Lung (tissue), 12 donors: ENCODE measurements around the gene CA12. TPM values are rescaled to one million over a fixed set of nuclear protein-coding genes. Genes with fewer than 3 reads are reported as not detected.

ENCODE experiments used
- ATAC-seq: fragments of 200-7000 bp; cut with Tn5 transposase; one replicate; pipeline ENCODE4 v1.9.1; 2020; ENCODE audit warnings: moderate number of reproducible peaks; ENCODE audit not compliant: insufficient read depth, low FRiP score
- DNase-seq, 3 donors: peaks; one replicate each; pipeline ENCODE4 v3.0.0-alpha.2; 2013 to 2017
- H3K27ac ChIP-seq, 2 donors: one replicate each; pipeline ENCODE4 v1.5.1; 2013; ENCODE audit warnings: mild to moderate bottlenecking in 2 of 2, moderate library complexity in 2 of 2, control low read depth in 1 of 2, inconsistent platforms in 1 of 2, low read depth in 1 of 2, low read length in 1 of 2
- H3K27me3 ChIP-seq, 3 donors: one replicate each; pipeline ENCODE4 v1.5.1; 2013; ENCODE audit warnings: low read length in 2 of 3; ENCODE audit not compliant: control insufficient read depth in 3 of 3, insufficient read depth in 3 of 3
- H3K36me3 ChIP-seq, 4 donors: one replicate each; pipeline ENCODE4 v1.5.1; 2013; ENCODE audit warnings: low read length in 4 of 4, mild to moderate bottlenecking in 1 of 4, moderate library complexity in 1 of 4; ENCODE audit not compliant: control insufficient read depth in 4 of 4, insufficient read depth in 4 of 4
- H3K4me1 ChIP-seq, 5 donors: one replicate each; pipeline ENCODE4 v1.5.1; 2013; ENCODE audit warnings: low read length in 5 of 5, mild to moderate bottlenecking in 2 of 5, moderate library complexity in 1 of 5; ENCODE audit not compliant: control insufficient read depth in 5 of 5, insufficient read depth in 5 of 5
- H3K4me3 ChIP-seq: one replicate; pipeline ENCODE4 v1.5.1; 2013; ENCODE audit warnings: mild to moderate bottlenecking, control low read depth, moderate library complexity
- H3K9ac ChIP-seq, 2 donors: one replicate each; pipeline ENCODE4 v1.5.1; 2013; ENCODE audit warnings: low read length in 2 of 2, control low read depth in 1 of 2; ENCODE audit not compliant: insufficient read depth in 1 of 2
- H3K9me3 ChIP-seq, 4 donors: one replicate each; pipeline ENCODE4 v1.5.1; 2013; ENCODE audit warnings: low read length in 3 of 4, mild to moderate bottlenecking in 1 of 4, moderate library complexity in 1 of 4; ENCODE audit not compliant: control insufficient read depth in 4 of 4, insufficient read depth in 3 of 4
- WGBS, 2 donors: extraction: QIAGEN DNeasy Blood & Tissue Kit; methylation state at CpG; one replicate each; pipeline ENCODE4 v1.1.7; 2013; 5-methylcytosine and 5-hydroxymethylcytosine counted together
- polyA plus RNA-seq, 2 donors: library from polyadenylated mRNA; stranded (reverse); fragments of 200-250 nt; gene quantifications; one replicate each; pipeline ENCODE4 v1.2.1, GENCODE V29; 2013
- total RNA-seq, 2 donors: library from RNA; depleted of rRNA in 1 of 2; stranded (reverse); fragments of >200 nt in 1 of 2; gene quantifications; one replicate each; pipeline ENCODE4 v1.2.1, GENCODE V29; 2014 to 2021
- TF ChIP-seq, protein P1 (sequence below): IDR thresholded peaks from 2 replicates; pipeline ENCODE4 v1.5.1; 2012; ENCODE audit warnings: mild to moderate bottlenecking; ENCODE audit errors: control extremely low read depth, extremely low read depth
- donor health status: control.
- donor health status: control.
- donor health status: Bipolar disorder and iron deficiency.
- donor health status: healthy.
- donor health status: DM: yes; HTN: yes; CAD: no.

CA12 gene
- total and polyA plus RNA-seq, 4 donors: 2.2 to 46.8 (median 5.8) TPM

GRCh38 chr15:63305260-63305659 is 76.4 kb downstream of the CA12 start:
- Histone ChIP-seq H3K36me3 (peaks cover 7 to 32% (median 18%) of the 10 kb centered on the region in 4 donors), H3K27ac (no peak overlapping the region), H3K27me3 (no peaks in the 10 kb centered on the region), H3K9ac (no peak overlapping the region), H3K4me1 (no peaks in the 10 kb centered on the region), H3K9me3 (no peaks in the 10 kb centered on the region), H3K4me3 (no peak overlapping the region)
- 96 to 97% methylated on average over 5 of the region's 5 CpGs for WGBS, 2 donors
- TF ChIP-seq, protein P1, sequence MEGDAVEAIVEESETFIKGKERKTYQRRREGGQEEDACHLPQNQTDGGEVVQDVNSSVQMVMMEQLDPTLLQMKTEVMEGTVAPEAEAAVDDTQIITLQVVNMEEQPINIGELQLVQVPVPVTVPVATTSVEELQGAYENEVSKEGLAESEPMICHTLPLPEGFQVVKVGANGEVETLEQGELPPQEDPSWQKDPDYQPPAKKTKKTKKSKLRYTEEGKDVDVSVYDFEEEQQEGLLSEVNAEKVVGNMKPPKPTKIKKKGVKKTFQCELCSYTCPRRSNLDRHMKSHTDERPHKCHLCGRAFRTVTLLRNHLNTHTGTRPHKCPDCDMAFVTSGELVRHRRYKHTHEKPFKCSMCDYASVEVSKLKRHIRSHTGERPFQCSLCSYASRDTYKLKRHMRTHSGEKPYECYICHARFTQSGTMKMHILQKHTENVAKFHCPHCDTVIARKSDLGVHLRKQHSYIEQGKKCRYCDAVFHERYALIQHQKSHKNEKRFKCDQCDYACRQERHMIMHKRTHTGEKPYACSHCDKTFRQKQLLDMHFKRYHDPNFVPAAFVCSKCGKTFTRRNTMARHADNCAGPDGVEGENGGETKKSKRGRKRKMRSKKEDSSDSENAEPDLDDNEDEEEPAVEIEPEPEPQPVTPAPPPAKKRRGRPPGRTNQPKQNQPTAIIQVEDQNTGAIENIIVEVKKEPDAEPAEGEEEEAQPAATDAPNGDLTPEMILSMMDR: no peak
- no peak for ATAC-seq
- DNase-seq: no peak

DNA sequence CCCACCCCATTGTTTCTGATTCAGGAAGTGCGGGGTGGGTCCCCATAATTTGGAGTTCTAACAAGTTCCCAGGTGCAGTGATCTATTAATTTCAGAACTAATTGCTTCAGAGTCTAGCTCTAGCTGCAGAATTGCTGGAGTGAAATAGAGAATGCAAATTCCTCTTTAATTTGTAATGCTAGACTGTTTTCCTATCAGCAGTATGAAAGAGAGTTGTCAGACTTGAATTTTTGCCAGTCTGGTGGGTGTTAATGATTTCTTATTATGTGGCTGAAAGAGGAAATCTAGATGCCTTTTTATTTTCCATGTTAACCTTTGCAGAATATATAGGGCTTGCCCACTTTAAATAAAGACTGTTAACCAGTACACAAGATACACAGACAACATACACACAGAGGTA is 80.6 kb downstream of the CA12 start:
- DNase-seq (peak in 2 of 3 donors; percentile 32 to 50), ATAC-seq (no peak)
- Histone ChIP-seq H3K27me3 (no peaks in the 10 kb centered on the region), H3K9me3 (no peaks in the 10 kb centered on the region), H3K4me3 (no peak overlapping the region), H3K27ac (no peak overlapping the region), H3K4me1 (no peaks in the 10 kb centered on the region), H3K36me3 (peaks cover 7 to 26% (median 17%) of the 10 kb centered on the region in 4 donors), H3K9ac (no peak overlapping the region)
- 86 to 95% methylated on average over 1 of the region's 1 CpG for WGBS, 2 donors
- TF ChIP-seq, protein P1: no peak

DNA sequence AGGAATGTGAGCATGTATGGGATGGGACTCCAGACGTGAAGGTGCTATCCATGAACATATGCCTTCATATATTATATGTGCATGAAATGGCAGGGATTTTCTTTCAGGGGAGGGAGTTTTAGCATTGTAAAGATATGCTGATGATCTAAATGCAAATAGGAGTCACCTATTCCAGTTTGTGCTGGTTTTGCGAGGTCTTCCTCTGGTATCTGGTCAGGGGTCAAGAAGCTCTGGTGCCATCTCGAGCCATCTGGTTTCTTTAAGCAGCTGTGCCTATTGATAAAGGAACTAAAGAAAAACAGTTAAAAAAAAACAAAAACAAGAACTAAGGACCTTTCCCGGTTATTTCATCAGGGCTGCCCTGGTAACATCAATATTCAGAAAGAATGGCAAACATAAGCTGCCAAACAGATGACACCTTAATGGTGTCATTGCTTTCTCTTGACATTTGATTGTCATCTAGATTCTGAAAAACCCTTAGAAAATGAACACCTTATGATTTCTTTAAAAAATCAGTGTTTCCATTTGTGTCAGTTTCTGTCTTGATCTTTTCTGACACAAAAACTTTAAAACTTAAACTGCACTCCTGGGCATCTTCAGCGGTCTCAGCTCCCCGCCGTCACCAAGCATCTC is 81.6 kb downstream of the CA12 start:
- Histone ChIP-seq H3K27me3 (no peaks in the 10 kb centered on the region), H3K9ac (no peak overlapping the region), H3K36me3 (peaks cover 4 to 21% (median 12%) of the 10 kb centered on the region in 4 donors), H3K4me1 (no peaks in the 10 kb centered on the region), H3K4me3 (no peak overlapping the region), H3K27ac (no peak overlapping the region), H3K9me3 (no peaks in the 10 kb centered on the region)
- WGBS, 2 donors: 93% methylated on average over 7 of the region's 7 CpGs
- DNase-seq (no peak), ATAC-seq (no peak)
- TF ChIP-seq, protein P1: no peak

GRCh38 chr15:63296195-63296594 is 85.5 kb downstream of the CA12 start:
- H3K9me3 ChIP-seq: no peaks in the 10 kb centered on the region
- TF ChIP-seq, protein P1: no peak
- H3K4me1 ChIP-seq: no peaks in the 10 kb centered on the region
- no peak overlapping the region for H3K9ac ChIP-seq
- H3K27ac ChIP-seq: no peak overlapping the region
- WGBS, 2 donors: 60 to 66% methylated on average over 6 of the region's 6 CpGs
- H3K27me3 ChIP-seq: no peaks in the 10 kb centered on the region
- H3K36me3 ChIP-seq: peaks cover 0 to 9% (median 1%) of the 10 kb centered on the region in 4 donors
- H3K4me3 ChIP-seq: no peak overlapping the region
- no peak for ATAC-seq
- DNase-seq: peak; percentile 8 to 48 (median 22)
